K562 (cell line): ENCODE data around the gene FASTK. TPM values are rescaled to one million over a fixed set of nuclear protein-coding genes. Genes with fewer than 3 reads are reported as not detected.

Experiments used
- GTF2F1 ChIP-seq: IDR thresholded peaks from 2 replicates; pipeline ENCODE4 v1.6.1; 2011; ENCODE audit warnings: low read depth, low read length, improper control_type of control experiment
- HMBOX1 ChIP-seq: sonication (generic); IDR thresholded peaks from 2 replicates; pipeline ENCODE4 v1.6.1; 2016
- KAT2B ChIP-seq: IDR thresholded peaks from one replicate; pipeline ENCODE4 v1.6.1; 2012; ENCODE audit warnings: low read depth, mild to moderate bottlenecking, control low read depth, inconsistent platforms, low read length, moderate library complexity
- KLF13 ChIP-seq: fragments of 450-650 bp; IDR thresholded peaks from 2 replicates; pipeline ENCODE4 v1.6.1; 2016; ENCODE audit warnings: missing genetic modification characterization, low read depth, mild to moderate bottlenecking, missing compliant biosample characterization, moderate library complexity, borderline replicate concordance
- NR0B1 ChIP-seq: fragments of 450-650 bp; IDR thresholded peaks from one replicate; pipeline ENCODE4 v1.6.1; 2018; ENCODE audit warnings: mild to moderate bottlenecking, moderate library complexity; ENCODE audit not compliant: partially characterized antibody
- PKNOX1 ChIP-seq: fragments of 450-650 bp; IDR thresholded peaks from 2 replicates; pipeline ENCODE4 v1.6.1; 2016
- POLR2AphosphoS2 ChIP-seq: IDR thresholded peaks from 2 replicates; pipeline ENCODE4 v1.6.1; 2012; ENCODE audit warnings: low read length, improper control_type of control experiment
- PRMT5 ChIP-seq: sonication (generic); formaldehyde crosslinking; IDR thresholded peaks from 2 replicates; pipeline ENCODE4 v1.5.0; 2020; ENCODE audit warnings: missing genetic modification reagents
- RBBP5 ChIP-seq: fragments of 200-600 bp; sonication (generic); IDR thresholded peaks from 2 replicates; pipeline ENCODE4 v1.6.1; 2012; ENCODE audit warnings: borderline replicate concordance, mild to moderate bottlenecking, low read length, control low read depth, inconsistent platforms; ENCODE audit not compliant: insufficient read depth, poor library complexity, severe bottlenecking
- RFX7 ChIP-seq: fragments of 250-450 bp; sonication (Bioruptor Pico); IDR thresholded peaks from 2 replicates; pipeline ENCODE4 v1.5.1; 2021; ENCODE audit warnings: mild to moderate bottlenecking
- TBL1XR1 ChIP-seq, 2 experiments: IDR thresholded peaks; 2 replicates each; pipeline ENCODE4 v1.6.1; 2012; ENCODE audit warnings: improper control_type of control experiment in 2 of 2, low read length in 2 of 2, mild to moderate bottlenecking in 1 of 2
- ZBTB12 ChIP-seq: fragments of 250-450 bp; sonication (Bioruptor Pico); IDR thresholded peaks from 2 replicates; pipeline ENCODE4 v1.4.0; 2020
- ZNF175 ChIP-seq: fragments of 200-800 bp; sonication (Bioruptor generic); IDR thresholded peaks from 2 replicates; pipeline ENCODE4 v1.6.1; 2016; ENCODE audit warnings: low read depth, mild to moderate bottlenecking, missing genetic modification characterization, missing compliant biosample characterization
- ZNF311 ChIP-seq: fragments of 250-450 bp; sonication (Bioruptor Pico); IDR thresholded peaks from 2 replicates; pipeline ENCODE4 v1.4.0; 2020; ENCODE audit warnings: mild to moderate bottlenecking, moderate library complexity
- ZNF41 ChIP-seq: fragments of 250-450 bp; sonication (Bioruptor Pico); conservative IDR thresholded peaks from 2 replicates; pipeline ENCODE4 v1.4.0; 2020; ENCODE audit warnings: mild to moderate bottlenecking
- ZSCAN32 ChIP-seq: fragments of 450-650 bp; formaldehyde crosslinking; IDR thresholded peaks from 2 replicates; pipeline ENCODE4 v1.4.0; 2020; ENCODE audit warnings: mild to moderate bottlenecking, moderate library complexity
- polyA plus RNA-seq, 8 experiments: library from polyadenylated mRNA; depleted of rRNA in 4 of 8; stranded (reverse) in 5 of 8; unstranded in 3 of 8; fragments of >200 nt; fragmentation: Nextera tagmentation in 2 of 8; fragmentation: Illumina TruSeq in 1 of 8; extraction: Ambion mirVana in 2 of 8; extraction: Trizol in 1 of 8; gene quantifications; 2 replicates each; pipeline versions ENCODE4 v1.2.1 to v1.2.3, GENCODE V29; 2011 to 2014; ENCODE audit warnings: inconsistent platforms in 1 of 8, missing spikeins in 1 of 8
- total RNA-seq, 7 experiments: library from RNA; depleted of rRNA in 6 of 7; stranded (reverse); fragments of >200 nt in 6 of 7; fragmentation: Illumina TruSeq in 2 of 7; extraction: Trizol in 2 of 7; gene quantifications; 2 replicates each; pipeline versions ENCODE4 v1.2.1 to v1.2.3, GENCODE V29; 2011 to 2021; ENCODE audit warnings: low replicate concordance in 1 of 7
- TF ChIP-seq, protein P1 (sequence below): fragments of 450-650 bp; IDR thresholded peaks from 2 replicates; pipeline ENCODE4 v1.6.1; 2016; ENCODE audit warnings: missing biosample characterization, missing genetic modification characterization
- TF ChIP-seq, protein P2 (sequence below): IDR thresholded peaks from 2 replicates; pipeline ENCODE4 v1.6.1; 2014; ENCODE audit warnings: antibody characterized with exemption

Gene FASTK
- total and polyA plus RNA-seq, 9 of the 15 experiments (the other 6 are each of a cell fraction or from before 2014, with no cell fraction given) = 0.51 to 150 (median 48.2) TPM

- TF ChIP-seq, protein P1, sequence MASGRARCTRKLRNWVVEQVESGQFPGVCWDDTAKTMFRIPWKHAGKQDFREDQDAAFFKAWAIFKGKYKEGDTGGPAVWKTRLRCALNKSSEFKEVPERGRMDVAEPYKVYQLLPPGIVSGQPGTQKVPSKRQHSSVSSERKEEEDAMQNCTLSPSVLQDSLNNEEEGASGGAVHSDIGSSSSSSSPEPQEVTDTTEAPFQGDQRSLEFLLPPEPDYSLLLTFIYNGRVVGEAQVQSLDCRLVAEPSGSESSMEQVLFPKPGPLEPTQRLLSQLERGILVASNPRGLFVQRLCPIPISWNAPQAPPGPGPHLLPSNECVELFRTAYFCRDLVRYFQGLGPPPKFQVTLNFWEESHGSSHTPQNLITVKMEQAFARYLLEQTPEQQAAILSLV (tag) = no peak
- TF ChIP-seq ZBTB12 (CRISPR knock-in tag) (no peak), HMBOX1 (no peak), NR0B1 (no peak), ZSCAN32 (CRISPR knock-in tag) (no peak), KAT2B (no peak), ZNF41 (CRISPR knock-in tag) (no peak), ZNF175 (CRISPR knock-in tag) (no peak), RFX7 (no peak), RBBP5 (no peak), PRMT5 (CRISPR knock-in tag) (no peak), TBL1XR1 (IDR thresholded peaks at IDR 0.05; ENCODE audit: low read length in 2 of 2) (no peak), KLF13 (peak; percentile 93), ZNF311 (CRISPR knock-in tag) (no peak), PKNOX1 (no peak), GTF2F1 (no peak), POLR2AphosphoS2 (0 out of 2 replicates have a peak, but pooled peaks have one; percentile 36)
- TF ChIP-seq, protein P2, sequence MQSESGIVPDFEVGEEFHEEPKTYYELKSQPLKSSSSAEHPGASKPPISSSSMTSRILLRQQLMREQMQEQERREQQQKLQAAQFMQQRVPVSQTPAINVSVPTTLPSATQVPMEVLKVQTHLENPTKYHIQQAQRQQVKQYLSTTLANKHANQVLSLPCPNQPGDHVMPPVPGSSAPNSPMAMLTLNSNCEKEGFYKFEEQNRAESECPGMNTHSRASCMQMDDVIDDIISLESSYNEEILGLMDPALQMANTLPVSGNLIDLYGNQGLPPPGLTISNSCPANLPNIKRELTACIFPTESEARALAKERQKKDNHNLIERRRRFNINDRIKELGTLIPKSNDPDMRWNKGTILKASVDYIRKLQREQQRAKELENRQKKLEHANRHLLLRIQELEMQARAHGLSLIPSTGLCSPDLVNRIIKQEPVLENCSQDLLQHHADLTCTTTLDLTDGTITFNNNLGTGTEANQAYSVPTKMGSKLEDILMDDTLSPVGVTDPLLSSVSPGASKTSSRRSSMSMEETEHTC = peak; percentile 39; the same call in 1 of the 2 replicates
Measured at GRCh38 chr7:151062399-151063211, 18.0 kb downstream of the FASTK start (continued).
